A549 (cell line): ENCODE measurements around the gene CDH4.

ENCODE experiments used
- FOSL2 ChIP-seq, 2 experiments: fragments of 450-650 bp in 1 of 2; fragments of >200 bp in 1 of 2; sonication (Bioruptor Twin) in 1 of 2; formaldehyde crosslinking; IDR thresholded peaks; 2 replicates each; pipeline versions ENCODE4 v1.5.0 to v1.6.1; 2016 to 2020; ENCODE audit warnings: mild to moderate bottlenecking in 1 of 2, moderate library complexity in 1 of 2
- HDAC2 ChIP-seq: fragments of 200-600 bp; sonication (generic); IDR thresholded peaks from 2 replicates; pipeline ENCODE4 v1.6.1; 2016
- NFE2L2 ChIP-seq: fragments of 150-350 bp; conservative IDR thresholded peaks from 2 replicates; pipeline ENCODE4 v1.6.1; 2014; ENCODE audit warnings: low read length
- PBX3 ChIP-seq: IDR thresholded peaks from 2 replicates; pipeline ENCODE4 v1.6.1; 2012
- POLR2A ChIP-seq: IDR thresholded peaks from 2 replicates; pipeline ENCODE4 v1.6.1; 2012; ENCODE audit warnings: mild to moderate bottlenecking, low read length
- POLR2AphosphoS2 ChIP-seq: conservative IDR thresholded peaks from 2 replicates; pipeline ENCODE4 v1.6.1; 2012; ENCODE audit warnings: low read length, improper control_type of control experiment, inconsistent platforms
- RFX5 ChIP-seq: fragments of 450-650 bp; IDR thresholded peaks from 2 replicates; pipeline ENCODE4 v1.7.1; 2014; ENCODE audit warnings: antibody characterized with exemption, mild to moderate bottlenecking, moderate library complexity
- TP53 ChIP-seq: fragments of 250-450 bp; sonication (Bioruptor Pico); IDR thresholded peaks from 2 replicates; pipeline ENCODE4 v1.5.0; 2021; ENCODE audit warnings: mild to moderate bottlenecking, moderate library complexity
- TF ChIP-seq, protein P1 (sequence below): fragments of >200 bp; sonication (Bioruptor Twin); formaldehyde crosslinking; IDR thresholded peaks from 3 replicates; pipeline ENCODE4 v1.5.1; 2016

- TF ChIP-seq, protein P1, sequence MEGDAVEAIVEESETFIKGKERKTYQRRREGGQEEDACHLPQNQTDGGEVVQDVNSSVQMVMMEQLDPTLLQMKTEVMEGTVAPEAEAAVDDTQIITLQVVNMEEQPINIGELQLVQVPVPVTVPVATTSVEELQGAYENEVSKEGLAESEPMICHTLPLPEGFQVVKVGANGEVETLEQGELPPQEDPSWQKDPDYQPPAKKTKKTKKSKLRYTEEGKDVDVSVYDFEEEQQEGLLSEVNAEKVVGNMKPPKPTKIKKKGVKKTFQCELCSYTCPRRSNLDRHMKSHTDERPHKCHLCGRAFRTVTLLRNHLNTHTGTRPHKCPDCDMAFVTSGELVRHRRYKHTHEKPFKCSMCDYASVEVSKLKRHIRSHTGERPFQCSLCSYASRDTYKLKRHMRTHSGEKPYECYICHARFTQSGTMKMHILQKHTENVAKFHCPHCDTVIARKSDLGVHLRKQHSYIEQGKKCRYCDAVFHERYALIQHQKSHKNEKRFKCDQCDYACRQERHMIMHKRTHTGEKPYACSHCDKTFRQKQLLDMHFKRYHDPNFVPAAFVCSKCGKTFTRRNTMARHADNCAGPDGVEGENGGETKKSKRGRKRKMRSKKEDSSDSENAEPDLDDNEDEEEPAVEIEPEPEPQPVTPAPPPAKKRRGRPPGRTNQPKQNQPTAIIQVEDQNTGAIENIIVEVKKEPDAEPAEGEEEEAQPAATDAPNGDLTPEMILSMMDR: no peak
- TF ChIP-seq HDAC2 (no peak), POLR2AphosphoS2 (no peak), PBX3 (no peak), NFE2L2 (no peak), FOSL2 (IDR thresholded peaks at IDR 0.05) (no peak), FOSL2 (CRISPR knock-in tag; IDR thresholded peaks at IDR 0.05) (no peak), TP53 (CRISPR knock-in tag) (no peak), RFX5 (no peak), POLR2A (no peak)
Observed at GRCh38 chr20:61541537-61541936, 289.5 kb downstream of the CDH4 start.
